OCI-LY1 (cell line): ENCODE measurements around the gene RERE.

Source experiments
- CTCF ChIP-seq: fragments of 200-600 bp; sonication (generic), shearing (Covaris generic); IDR thresholded peaks from 2 replicates; pipeline ENCODE4 v1.5.1; 2017; ENCODE audit warnings: mild to moderate bottlenecking, antibody characterized with exemption, low read length, moderate library complexity, mixed read lengths
- EZH2 ChIP-seq: fragments of 200-600 bp; sonication (generic), shearing (Covaris generic); IDR thresholded peaks from 2 replicates; pipeline ENCODE4 v1.8.0; 2017; ENCODE audit warnings: borderline replicate concordance, mixed run types, mild to moderate bottlenecking, antibody characterized with exemption, low read length, moderate library complexity, mixed read lengths

DNA sequence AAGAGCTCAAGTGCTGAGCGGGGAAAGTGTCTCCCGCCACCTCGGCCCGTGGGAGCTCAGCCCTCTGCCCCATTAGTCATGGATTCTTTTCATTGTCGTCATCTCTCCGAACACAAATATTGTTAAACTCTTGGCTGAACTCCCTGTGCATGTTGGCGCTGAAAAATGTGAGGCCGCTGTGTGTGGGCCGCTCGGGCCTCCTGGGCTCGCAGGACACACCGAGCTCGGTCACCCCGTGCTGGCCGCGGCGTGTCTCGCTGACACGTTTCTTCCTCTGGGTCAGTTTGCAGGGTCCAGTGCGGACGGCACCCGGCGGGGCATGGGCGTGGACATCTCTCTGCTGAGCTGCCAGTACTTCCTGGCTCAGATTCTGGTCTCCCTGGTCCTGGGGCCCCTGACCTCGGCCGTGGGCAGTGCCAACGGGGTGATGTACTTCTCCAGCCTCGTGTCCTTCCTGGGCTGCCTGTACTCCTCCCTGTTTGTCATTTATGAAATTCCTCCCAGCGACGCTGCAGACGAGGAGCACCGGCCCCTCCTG lies 473.9 kb downstream of the RERE start:
- TF ChIP-seq CTCF (no peak), EZH2 (no peak)
